Natural killer cell (primary cell): Measurements from ENCODE around the gene KPNA3. TPM values are rescaled to one million over a fixed set of nuclear protein-coding genes. Genes with fewer than 3 reads are reported as not detected.

ENCODE experiments used
- ATAC-seq, 3 donors: fragments of 150-1000 bp in 2 of 3; fragments of 200-7000 bp in 1 of 3; cut with Tn5 transposase; 1 replicate in 1 of 3; 2 replicates in 2 of 3; pipeline ENCODE4 v1.10.0; 2021; ENCODE audit warnings: mild to moderate bottlenecking in 2 of 3, moderate library complexity in 2 of 3
- DNase-seq, 2 donors: peaks; one replicate each; pipeline versions ENCODE4 v3.0.0 to v3.0.0-alpha.2; 2013 to 2021; ENCODE audit warnings: mixed read lengths in 1 of 2
- H3K27ac ChIP-seq: one replicate; pipeline ENCODE4 v1.5.1; 2013; ENCODE audit warnings: mild to moderate bottlenecking, low read length
- H3K27me3 ChIP-seq: one replicate; pipeline ENCODE4 v1.6.1; 2013; ENCODE audit warnings: low read length; ENCODE audit not compliant: control insufficient read depth, insufficient read depth
- H3K36me3 ChIP-seq: one replicate; pipeline ENCODE4 v1.6.1; 2013; ENCODE audit warnings: low read length; ENCODE audit not compliant: control insufficient read depth, insufficient read depth
- H3K4me1 ChIP-seq: one replicate; pipeline ENCODE4 v1.6.1; 2013; ENCODE audit warnings: low read length; ENCODE audit not compliant: control insufficient read depth, insufficient read depth
- H3K4me3 ChIP-seq: one replicate; pipeline ENCODE4 v1.5.1; 2013; ENCODE audit warnings: low read length
- H3K9me3 ChIP-seq: one replicate; pipeline ENCODE4 v1.6.1; 2013; ENCODE audit warnings: low read length; ENCODE audit not compliant: control insufficient read depth, insufficient read depth
- H3K27ac Mint-ChIP-seq, 2 donors: one replicate each; pipeline ENCODE4 v1.8.0; 2022; ENCODE audit warnings: mild to moderate bottlenecking in 2 of 2, mixed read lengths in 2 of 2, moderate library complexity in 1 of 2
- H3K27me3 Mint-ChIP-seq, 2 donors: one replicate each; pipeline ENCODE4 v1.8.0; 2022; ENCODE audit warnings: low read depth in 2 of 2, mixed read lengths in 2 of 2
- H3K36me3 Mint-ChIP-seq: one replicate; pipeline ENCODE4 v1.8.0; 2022; ENCODE audit warnings: mixed read lengths
- H3K4me1 Mint-ChIP-seq, 2 donors: one replicate each; pipeline ENCODE4 v1.8.0; 2022; ENCODE audit warnings: mixed read lengths in 2 of 2
- H3K4me3 Mint-ChIP-seq: one replicate; pipeline ENCODE4 v1.8.0; 2022; ENCODE audit warnings: mild to moderate bottlenecking, moderate library complexity, mixed read lengths
- H3K9me3 Mint-ChIP-seq, 2 donors: one replicate each; pipeline ENCODE4 v1.8.0; 2022; ENCODE audit warnings: mixed read lengths in 2 of 2
- CTCF ChIP-seq: fragments of 200-600 bp; IDR thresholded peaks from one replicate; pipeline ENCODE4 v1.8.0; 2022; ENCODE audit warnings: antibody characterized with exemption
- WGBS: methylation state at CpG from one replicate; pipeline ENCODE4 v1.1.7; 2013; ENCODE audit warnings: missing lambda C conversion rate; ENCODE audit not compliant: insufficient coverage; 5-methylcytosine and 5-hydroxymethylcytosine counted together
- intact Hi-C: fragments of 100-400 bp; cut with micrococcal nuclease; formaldehyde crosslinking; loops from one replicate; pipeline ENCODE4 v1.14.2; 2022
- total RNA-seq, 4 donors: library from RNA; stranded (reverse); fragments of 120-200 nt in 1 of 4; gene quantifications; one replicate each; pipeline versions ENCODE4 v1.2.3 to v1.2.4, GENCODE V29; 2013 to 2022

KPNA3 gene
- total RNA-seq, 3 donors from 2014 or later (not counting 1 experiment from before 2014, with no cell fraction given): 27.8 to 35.5 (median 29.8) TPM

- DNase-seq (peak in 1 of 2 donors; percentile 23), ATAC-seq (peak in 2 of 3 donors; percentile 39 to 71)
- Histone ChIP-seq H3K4me3 (no peak overlapping the region), H3K36me3 (no peaks in the 10 kb centered on the region), H3K27ac (no peak overlapping the region), H3K9me3 (no peaks in the 10 kb centered on the region), H3K4me1 (peaks cover 5% of the 10 kb centered on the region), H3K27me3 (no peaks in the 10 kb centered on the region)
- peaks cover 59 to 65% of the 10 kb centered on the region in 2 donors for H3K4me1 Mint-ChIP-seq
- WGBS: 31% methylated on average over 2 of the region's 3 CpGs
- intact Hi-C loops: no loop called here
- peak overlapping the region; percentile 60 to 73 for H3K27ac Mint-ChIP-seq
- H3K27me3 Mint-ChIP-seq: no peaks in the 10 kb centered on the region
- TF ChIP-seq CTCF: no peak
- no peak overlapping the region for H3K4me3 Mint-ChIP-seq
- H3K36me3 Mint-ChIP-seq: no peaks in the 10 kb centered on the region
- no peaks in the 10 kb centered on the region for H3K9me3 Mint-ChIP-seq
These were observed 33.0 kb downstream of the KPNA3 start for GRCh38 chr13:49759503-49759902.

- Histone ChIP-seq H3K27me3 (no peaks in the 10 kb centered on the region), H3K9me3 (no peaks in the 10 kb centered on the region), H3K36me3 (no peaks in the 10 kb centered on the region), H3K4me1 (peaks cover 5% of the 10 kb centered on the region), H3K4me3 (no peak overlapping the region), H3K27ac (no peak overlapping the region)
- Mint-ChIP-seq H3K36me3 (no peaks in the 10 kb centered on the region), H3K4me3 (no peak overlapping the region), H3K4me1 (peaks cover 76 to 80% of the 10 kb centered on the region in 2 donors), H3K27ac (no peak overlapping the region), H3K27me3 (no peaks in the 10 kb centered on the region), H3K9me3 (no peaks in the 10 kb centered on the region)
- 77% methylated on average over 2 of the region's 2 CpGs for WGBS
- no peak for TF ChIP-seq CTCF
- DNase-seq (no peak), ATAC-seq (no peak)
- intact Hi-C loops: no loop called here
These were observed 36.2 kb downstream of the KPNA3 start for GRCh38 chr13:49756263-49756662.

GRCh38 chr13:49754146-49754545, 38.3 kb downstream of the KPNA3 start:
- Histone ChIP-seq H3K4me1 (no peaks in the 10 kb centered on the region), H3K4me3 (no peak overlapping the region), H3K36me3 (no peaks in the 10 kb centered on the region), H3K27ac (no peak overlapping the region), H3K9me3 (no peaks in the 10 kb centered on the region), H3K27me3 (no peaks in the 10 kb centered on the region)
- Mint-ChIP-seq H3K4me1 (peaks cover 84 to 87% of the 10 kb centered on the region in 2 donors), H3K27me3 (no peaks in the 10 kb centered on the region), H3K36me3 (no peaks in the 10 kb centered on the region), H3K4me3 (no peak overlapping the region), H3K9me3 (no peaks in the 10 kb centered on the region), H3K27ac (no peak overlapping the region)
- WGBS: 100% methylated on average over 2 of the region's 4 CpGs
- no peak for DNase-seq
- no peak for TF ChIP-seq CTCF
- ATAC-seq: no peak
- intact Hi-C loops: no loop called here

GRCh38 chr13:49749848-49750247, 42.6 kb downstream of the KPNA3 start:
- H3K9me3 ChIP-seq: no peaks in the 10 kb centered on the region
- WGBS: 97% methylated on average over 2 of the region's 2 CpGs
- no peaks in the 10 kb centered on the region for H3K4me1 ChIP-seq
- H3K27ac ChIP-seq: no peak overlapping the region
- H3K4me1 Mint-ChIP-seq: peaks cover 53 to 55% of the 10 kb centered on the region in 2 donors
- DNase-seq (no peak), ATAC-seq (no peak)
- no peaks in the 10 kb centered on the region for H3K36me3 Mint-ChIP-seq
- no peaks in the 10 kb centered on the region for H3K27me3 Mint-ChIP-seq
- no peak for TF ChIP-seq CTCF
- H3K4me3 ChIP-seq: no peak overlapping the region
- no peak overlapping the region for H3K4me3 Mint-ChIP-seq
- intact Hi-C loops: no loop called here
- H3K36me3 ChIP-seq: peaks cover 6% of the 10 kb centered on the region
- no peak overlapping the region for H3K27ac Mint-ChIP-seq
- H3K27me3 ChIP-seq: no peaks in the 10 kb centered on the region
- no peaks in the 10 kb centered on the region for H3K9me3 Mint-ChIP-seq
